IPS-18a (cell line): Measurements from ENCODE around the gene SLC17A9.
"Not testable (repeated sequence)": the region's sequence is repeated elsewhere in the genome, so short reads cannot be mapped to it uniquely, and the experiment has no call there.

Source experiments
- H3K27ac ChIP-seq: one replicate; pipeline ENCODE4 v1.5.1; 2013; ENCODE audit warnings: low read length
- H3K27me3 ChIP-seq: one replicate; pipeline ENCODE4 v1.6.1; 2013; ENCODE audit warnings: mild to moderate bottlenecking, low read length; ENCODE audit not compliant: control insufficient read depth, insufficient read depth
- H3K36me3 ChIP-seq: one replicate; pipeline ENCODE4 v1.6.1; 2013; ENCODE audit warnings: low read depth, low read length; ENCODE audit not compliant: control insufficient read depth
- H3K4me1 ChIP-seq: one replicate; pipeline ENCODE4 v1.6.1; 2013; ENCODE audit warnings: low read depth, low read length; ENCODE audit not compliant: control insufficient read depth
- H3K4me3 ChIP-seq: one replicate; pipeline ENCODE4 v1.5.1; 2013; ENCODE audit warnings: low read length
- H3K9ac ChIP-seq: one replicate; pipeline ENCODE4 v1.6.1; 2013; ENCODE audit warnings: mild to moderate bottlenecking, low read length, moderate library complexity
- H3K9me3 ChIP-seq: one replicate; pipeline ENCODE4 v1.6.1; 2013; ENCODE audit warnings: low read depth, low read length; ENCODE audit not compliant: control insufficient read depth

The SLC17A9 gene

DNA sequence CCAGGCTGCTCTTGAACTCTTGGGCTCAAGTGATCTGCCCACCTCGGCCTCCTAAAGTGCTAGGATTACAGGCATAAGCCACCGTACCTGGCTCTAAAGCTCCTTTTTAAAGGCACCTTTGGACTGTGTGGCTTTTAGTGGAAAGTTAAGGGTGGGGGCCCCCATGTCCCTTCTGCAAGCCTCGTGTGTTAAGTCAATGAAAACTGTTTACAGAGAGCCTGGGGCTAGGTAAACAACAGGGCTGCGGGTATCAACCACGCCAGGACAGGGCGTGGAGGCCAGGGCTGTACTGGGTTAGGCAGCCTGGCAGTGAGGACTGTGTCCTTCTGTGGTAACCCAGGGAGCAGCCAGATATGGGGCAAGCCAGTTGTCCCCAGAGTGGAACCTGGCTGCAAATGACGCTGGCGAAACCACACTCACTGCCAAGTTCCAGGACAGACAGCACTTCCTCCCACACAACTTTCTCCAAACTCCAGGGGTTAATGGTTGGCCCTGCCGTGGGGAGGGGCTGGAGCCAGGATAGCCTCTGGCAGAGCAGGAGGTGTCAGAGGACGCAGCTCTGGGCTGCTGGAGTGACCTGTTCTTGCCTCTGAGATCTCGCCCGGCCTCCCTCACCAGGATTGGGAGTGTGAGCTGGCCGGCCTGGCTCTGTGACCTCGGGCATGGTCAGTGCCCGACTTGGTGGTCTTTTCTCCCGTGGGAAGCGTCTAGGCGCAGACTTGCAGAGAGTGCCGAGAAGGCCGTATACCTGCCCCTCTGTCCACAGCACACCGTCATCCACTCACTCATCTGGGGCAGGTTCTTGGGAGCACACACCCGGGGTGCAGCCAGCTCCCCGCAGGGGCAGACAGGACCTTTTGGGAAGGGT, 3.2 kb downstream of the SLC17A9 start:
- H3K9ac ChIP-seq: no peak overlapping the region
- no peaks in the 10 kb centered on the region for H3K9me3 ChIP-seq
- H3K27me3 ChIP-seq: no peaks in the 10 kb centered on the region
- no peak overlapping the region for H3K4me3 ChIP-seq
- H3K4me1 ChIP-seq: peaks cover 15% of the 10 kb centered on the region
- H3K36me3 ChIP-seq: no peaks in the 10 kb centered on the region
- no peak overlapping the region for H3K27ac ChIP-seq

DNA sequence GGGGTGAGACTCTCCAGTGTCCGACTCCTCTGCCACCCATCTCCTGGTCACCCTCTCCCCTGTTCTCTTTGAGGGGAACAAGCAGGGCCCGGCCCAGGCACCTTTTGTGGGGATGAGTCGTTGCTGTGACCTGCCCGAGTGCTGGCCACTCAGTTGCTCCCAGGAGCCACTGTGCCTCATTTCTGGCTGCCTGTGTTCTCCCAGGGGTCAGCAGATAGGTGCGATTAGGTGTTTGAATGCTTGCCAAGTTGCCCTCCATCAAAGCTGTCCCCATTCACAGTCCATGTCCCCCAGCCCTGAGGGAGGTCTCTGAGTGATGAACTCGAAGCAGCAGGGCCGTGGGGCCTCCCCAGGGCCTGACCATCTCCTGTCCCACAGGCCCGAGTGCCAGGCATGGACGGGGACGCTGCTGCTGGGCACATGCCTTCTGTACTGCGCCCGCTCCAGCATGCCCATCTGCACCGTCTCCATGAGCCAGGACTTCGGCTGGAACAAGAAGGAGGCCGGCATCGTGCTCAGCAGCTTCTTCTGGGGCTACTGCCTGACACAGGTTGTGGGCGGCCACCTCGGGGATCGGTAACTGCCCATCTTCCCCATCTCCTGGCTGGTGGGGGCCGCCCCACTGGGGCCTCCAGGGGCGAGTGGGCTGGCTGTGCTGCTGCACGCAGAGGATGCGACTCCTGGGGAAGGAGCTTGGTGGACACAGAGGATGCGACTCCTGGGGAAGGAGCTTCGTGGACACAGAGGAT, 4.1 kb downstream of the SLC17A9 start:
- Histone ChIP-seq H3K27me3 (no peaks in the 10 kb centered on the region), H3K4me1 (peaks cover 18% of the 10 kb centered on the region), H3K4me3 (no peak overlapping the region), H3K9ac (no peak overlapping the region), H3K9me3 (no peaks in the 10 kb centered on the region), H3K36me3 (no peaks in the 10 kb centered on the region), H3K27ac (no peak overlapping the region)

DNA sequence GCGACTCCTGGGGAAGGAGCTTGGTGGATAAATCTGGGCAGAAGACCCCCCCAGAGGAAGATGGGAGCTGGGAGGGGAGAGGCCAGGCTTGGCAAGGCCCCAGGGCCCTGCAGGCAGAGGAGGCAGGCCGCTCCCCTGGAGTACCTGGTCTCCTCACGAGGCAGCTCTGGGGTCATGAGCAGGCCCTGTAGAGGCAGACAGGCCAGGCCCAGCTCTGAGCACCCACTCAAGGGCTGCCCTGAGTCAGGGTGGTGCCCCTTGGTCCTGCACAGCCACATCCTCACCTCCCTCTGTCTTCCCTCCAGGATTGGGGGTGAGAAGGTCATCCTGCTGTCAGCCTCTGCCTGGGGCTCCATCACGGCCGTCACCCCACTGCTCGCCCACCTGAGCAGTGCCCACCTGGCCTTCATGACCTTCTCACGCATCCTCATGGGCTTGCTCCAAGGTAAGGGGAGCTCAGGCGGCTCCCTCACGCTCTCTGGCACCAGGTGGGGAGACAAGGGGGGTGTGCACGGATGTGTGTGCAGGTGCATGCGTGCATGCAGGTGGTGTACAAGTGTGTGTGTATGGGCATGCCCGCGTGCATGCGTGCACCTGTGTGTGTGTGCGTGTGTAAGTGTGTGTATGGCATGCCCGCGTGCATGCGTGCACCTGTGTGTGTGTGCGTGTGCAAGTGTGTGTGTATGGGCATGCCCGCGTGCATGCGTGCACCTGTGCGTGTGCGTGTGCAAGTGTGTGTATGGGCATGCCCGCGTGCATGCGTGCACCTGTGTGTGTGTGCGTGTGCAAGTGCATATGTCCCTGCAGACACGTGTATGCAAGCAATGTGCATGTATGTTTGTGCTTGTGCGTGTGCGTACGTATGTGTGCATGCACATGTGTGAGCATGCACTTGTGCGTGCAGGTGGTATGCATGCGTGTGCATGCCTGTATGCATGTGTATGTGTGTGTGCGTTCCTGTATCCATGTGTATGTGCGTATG, 4.9 kb downstream of the SLC17A9 start:
- H3K9me3 ChIP-seq: no peaks in the 10 kb centered on the region
- no peak overlapping the region for H3K9ac ChIP-seq
- H3K4me3 ChIP-seq: no peak overlapping the region
- H3K36me3 ChIP-seq: no peaks in the 10 kb centered on the region
- H3K4me1 ChIP-seq: peaks cover 19% of the 10 kb centered on the region
- H3K27me3 ChIP-seq: no peaks in the 10 kb centered on the region
- no peak overlapping the region for H3K27ac ChIP-seq

DNA sequence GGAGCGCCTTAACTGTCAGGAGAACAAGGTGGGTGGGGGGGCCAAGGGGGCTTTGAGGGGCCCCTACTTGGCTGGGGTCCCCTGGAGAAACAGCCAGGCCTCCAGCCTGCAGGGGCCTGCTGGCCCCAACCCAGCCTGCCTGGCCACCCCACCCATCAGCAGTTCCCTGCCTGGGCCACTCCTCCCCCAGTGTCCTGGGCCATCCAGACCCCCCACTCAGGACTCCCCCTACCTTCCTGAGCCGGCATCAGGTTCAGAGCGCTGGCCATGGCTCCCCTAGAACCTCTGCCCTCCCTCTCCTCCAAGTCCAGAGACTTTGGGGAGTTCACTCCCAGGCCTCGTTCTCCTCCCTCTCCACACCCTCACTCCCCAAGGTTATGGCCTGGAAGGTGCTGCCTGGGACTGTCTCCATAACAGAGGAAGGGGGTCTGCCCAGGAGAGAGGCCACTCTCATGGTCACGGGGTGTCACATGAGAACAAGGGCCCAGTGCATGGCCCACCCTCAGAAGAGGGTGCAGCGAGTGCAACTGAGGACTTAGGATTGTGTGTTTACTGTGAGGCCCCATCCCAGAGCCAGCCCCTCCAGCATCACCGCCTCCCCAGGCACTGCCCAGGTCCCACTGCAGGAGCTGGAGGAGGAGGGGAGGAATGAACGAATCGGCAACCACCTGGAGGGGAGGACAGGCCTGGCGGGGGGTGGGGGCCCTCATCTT, 6.0 kb downstream of the SLC17A9 start:
- Histone ChIP-seq H3K4me1 (peaks cover 13% of the 10 kb centered on the region), H3K9ac (no peak overlapping the region), H3K4me3 (no peak overlapping the region), H3K36me3 (no peaks in the 10 kb centered on the region), H3K27ac (no peak overlapping the region), H3K27me3 (no peaks in the 10 kb centered on the region), H3K9me3 (no peaks in the 10 kb centered on the region)

DNA sequence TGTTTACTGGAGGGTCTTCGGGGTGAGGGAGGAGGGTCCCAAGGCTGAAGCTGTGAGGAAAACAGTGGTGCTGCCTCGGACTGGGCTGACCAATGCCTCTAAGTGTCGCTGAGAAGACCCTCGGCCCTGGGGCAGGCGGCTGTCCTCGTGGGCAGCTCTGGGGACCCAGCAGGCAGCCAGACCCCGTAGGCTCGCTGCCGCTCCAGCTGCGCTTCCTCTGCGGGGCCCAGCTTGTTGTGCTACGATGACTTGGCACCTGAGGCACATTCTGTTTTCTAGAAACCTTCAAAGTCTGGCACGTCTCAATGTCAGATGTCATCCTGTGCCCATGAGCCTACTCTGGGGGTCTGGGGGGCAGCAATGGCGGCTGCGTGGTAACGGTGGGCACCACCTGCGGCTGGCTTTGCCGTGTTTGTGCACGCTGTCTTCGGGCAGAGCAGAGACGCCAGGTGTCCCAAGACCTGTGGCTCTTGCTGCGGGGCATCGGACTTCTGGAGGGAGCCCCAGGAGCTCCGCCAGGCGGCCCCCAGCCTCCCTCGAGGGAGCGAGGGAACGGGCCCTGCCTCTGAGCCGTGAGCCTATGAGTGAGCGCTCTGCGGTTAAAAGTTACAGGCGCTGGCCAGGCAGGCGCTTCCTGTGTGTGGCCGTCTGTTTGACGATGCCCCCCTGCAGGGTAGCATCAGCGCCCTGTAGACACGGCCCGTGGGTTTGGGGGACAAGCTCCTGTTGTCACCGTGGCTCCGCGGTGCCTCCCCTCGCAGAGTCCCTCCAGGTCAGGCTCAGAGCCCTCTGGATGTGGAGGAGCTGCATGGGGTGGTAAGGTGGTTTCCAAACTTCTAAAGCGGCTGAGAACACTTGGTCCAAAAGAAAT, 6.8 kb downstream of the SLC17A9 start:
- Histone ChIP-seq H3K9me3 (no peaks in the 10 kb centered on the region), H3K27ac (no peak overlapping the region), H3K36me3 (peaks cover 3% of the 10 kb centered on the region), H3K4me1 (peaks cover 9% of the 10 kb centered on the region), H3K27me3 (no peaks in the 10 kb centered on the region), H3K4me3 (no peak overlapping the region), H3K9ac (no peak overlapping the region)

DNA sequence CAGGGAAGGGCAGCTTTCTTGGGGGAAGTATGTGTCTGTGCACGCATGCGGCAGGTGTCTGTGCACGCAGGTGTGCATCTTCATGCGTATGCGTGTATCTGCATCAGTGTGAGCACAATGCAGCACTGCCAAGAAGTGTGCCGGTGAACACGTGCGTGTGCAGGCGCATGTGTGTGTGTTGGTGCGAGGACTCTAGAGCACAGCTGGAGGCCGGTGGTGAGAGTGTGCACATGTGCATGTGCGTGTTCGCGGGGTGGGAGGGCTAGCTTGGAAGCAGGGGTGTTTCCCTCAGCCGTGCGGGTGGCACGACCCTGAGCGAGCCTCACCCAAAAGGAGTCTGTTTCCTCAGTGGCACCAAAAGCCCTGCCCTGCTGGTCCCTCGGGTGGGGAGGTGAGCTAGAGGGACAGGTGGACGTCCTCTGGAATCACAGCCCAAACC, 7.5 kb downstream of the SLC17A9 start:
- H3K27ac ChIP-seq: no peak overlapping the region
- peaks cover 4% of the 10 kb centered on the region for H3K4me1 ChIP-seq
- no peak overlapping the region for H3K4me3 ChIP-seq
- H3K9me3 ChIP-seq: no peaks in the 10 kb centered on the region
- H3K27me3 ChIP-seq: no peaks in the 10 kb centered on the region
- peaks cover 3% of the 10 kb centered on the region for H3K36me3 ChIP-seq
- H3K9ac ChIP-seq: no peak overlapping the region

DNA sequence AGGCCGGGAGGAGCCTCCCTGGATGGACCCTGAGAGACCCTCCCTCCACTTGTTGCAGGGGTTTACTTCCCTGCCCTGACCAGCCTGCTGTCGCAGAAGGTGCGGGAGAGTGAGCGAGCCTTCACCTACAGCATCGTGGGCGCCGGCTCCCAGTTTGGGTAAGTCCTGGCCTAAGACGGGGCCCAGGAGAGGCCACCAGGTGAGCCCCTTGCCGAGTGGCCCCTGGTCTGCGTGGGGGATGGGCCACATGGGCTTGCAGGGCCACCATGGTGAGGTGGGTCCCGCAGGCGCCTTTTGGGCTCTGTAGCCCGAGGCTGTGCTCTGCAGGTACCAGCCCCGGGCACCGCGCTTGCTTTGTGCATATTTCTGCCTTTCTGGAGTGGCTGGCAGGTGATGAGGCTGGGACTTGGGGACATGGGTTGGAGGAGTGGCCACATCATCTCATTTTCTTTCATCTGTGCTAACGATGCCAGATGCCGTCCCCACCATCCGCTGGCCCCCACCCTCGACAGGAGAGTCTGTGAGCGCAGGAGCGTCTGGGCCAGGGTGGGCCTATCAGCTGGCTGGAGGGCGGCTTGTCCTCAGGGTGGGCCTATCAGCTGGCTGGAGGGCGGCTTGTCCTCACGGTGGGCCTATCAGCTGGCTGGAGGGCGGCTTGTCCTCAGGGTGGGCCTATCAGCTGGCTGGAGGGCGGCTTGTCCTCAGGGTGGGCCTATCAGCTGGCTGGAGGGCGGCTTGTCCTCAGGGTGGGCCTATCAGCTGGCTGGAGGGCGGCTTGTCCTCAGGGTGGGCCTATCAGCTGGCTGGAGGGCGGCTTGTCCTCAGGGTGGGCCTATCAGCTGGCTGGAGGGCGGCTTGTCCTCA, 8.2 kb downstream of the SLC17A9 start:
- H3K4me1 ChIP-seq, H3K36me3 ChIP-seq, H3K27ac ChIP-seq, H3K4me3 ChIP-seq, H3K9me3 ChIP-seq, H3K9ac ChIP-seq, H3K27me3 ChIP-seq: not testable (repeated sequence)

DNA sequence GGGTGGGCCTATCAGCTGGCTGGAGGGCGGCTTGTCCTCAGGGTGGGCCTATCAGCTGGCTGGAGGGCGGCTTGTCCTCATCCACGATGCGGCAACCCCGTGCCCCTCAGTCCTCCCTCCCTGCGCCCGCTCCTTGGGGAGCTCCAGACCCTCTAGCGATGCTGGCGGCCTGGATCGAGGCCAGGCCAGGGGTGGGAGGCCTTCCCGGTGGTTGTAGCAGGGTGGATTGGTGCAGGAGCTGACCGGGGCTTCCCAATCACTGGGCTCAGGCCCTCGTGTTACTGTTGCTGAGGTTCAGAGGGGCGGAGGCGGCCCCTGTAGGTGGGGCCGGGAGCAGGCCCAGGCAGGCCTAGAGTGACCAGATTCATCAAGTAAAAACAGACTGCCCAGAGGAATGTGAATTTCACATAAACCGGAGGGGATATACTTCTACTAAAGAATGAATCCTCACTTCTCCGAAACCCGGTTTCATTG, 8.8 kb downstream of the SLC17A9 start:
- Histone ChIP-seq H3K27me3 (no peaks in the 10 kb centered on the region), H3K9me3 (no peaks in the 10 kb centered on the region), H3K4me3 (peak overlapping the region; percentile 37), H3K9ac (peak overlapping the region; percentile 48), H3K36me3 (peaks cover 3% of the 10 kb centered on the region), H3K27ac (no peak overlapping the region), H3K4me1 (peaks cover 4% of the 10 kb centered on the region)

DNA sequence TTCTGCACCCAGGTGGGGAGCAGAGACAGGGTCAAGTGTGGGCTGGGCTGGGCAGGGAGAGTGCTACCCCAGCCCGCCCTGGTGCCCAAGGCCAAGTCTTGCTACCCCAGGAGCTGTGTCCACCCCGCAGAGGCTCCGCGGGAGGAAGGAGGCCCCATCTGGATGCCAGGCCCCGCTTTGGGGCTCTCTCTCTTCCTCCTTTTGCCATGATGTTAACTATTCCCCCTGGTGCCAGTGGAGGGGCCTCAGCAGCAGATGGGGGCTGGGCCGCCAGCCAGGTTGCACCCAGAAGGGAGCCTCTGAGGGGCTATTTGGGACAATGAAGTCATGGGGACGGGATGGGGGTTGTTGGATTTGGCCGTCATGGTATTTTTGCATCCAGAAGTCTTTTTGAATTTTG, 9.3 kb downstream of the SLC17A9 start:
- Histone ChIP-seq H3K9ac (peak overlapping the region; percentile 48), H3K9me3 (no peaks in the 10 kb centered on the region), H3K27ac (no peak overlapping the region), H3K36me3 (peaks cover 3% of the 10 kb centered on the region), H3K27me3 (no peaks in the 10 kb centered on the region), H3K4me1 (peaks cover 4% of the 10 kb centered on the region), H3K4me3 (peak overlapping the region; percentile 37)
